Measurements from ENCODE around the gene GRIK3. TPM values are rescaled to one million over a fixed set of nuclear protein-coding genes. Genes with fewer than 3 reads are reported as not detected.

Gene GRIK3
- total RNA-seq, 1 donor from 2014 or later: 0.27 TPM

- no peak for DNase-seq
- H3K4me3 ChIP-seq: no peak overlapping the region
- TF ChIP-seq CTCF (IDR thresholded peaks at IDR 0.05): no peak
- no peaks in the 10 kb centered on the region for H3K9me3 ChIP-seq
- H3K27me3 ChIP-seq (ENCODE audit: low read depth): peaks cover 4% of the 10 kb centered on the region
- no peak for ATAC-seq
- intact Hi-C loops (cut with DNase I): no loop called here
- H3K27ac ChIP-seq: no peak overlapping the region
- H3K4me1 ChIP-seq: no peaks in the 10 kb centered on the region
- no peaks in the 10 kb centered on the region for H3K36me3 ChIP-seq
These were observed 157.3 kb downstream of the GRIK3 start for GRCh38 chr1:36876990-36877389.

GRCh38 chr1:36874271-36875060, 159.8 kb downstream of the GRIK3 start:
- Histone ChIP-seq H3K4me1 (no peaks in the 10 kb centered on the region), H3K27ac (no peak overlapping the region), H3K27me3 (ENCODE audit: low read depth) (peaks cover 4% of the 10 kb centered on the region), H3K9me3 (no peaks in the 10 kb centered on the region), H3K36me3 (no peaks in the 10 kb centered on the region), H3K4me3 (no peak overlapping the region)
- no peak for TF ChIP-seq CTCF (IDR thresholded peaks at IDR 0.05)
- no peak for ATAC-seq
- no peak for DNase-seq
- intact Hi-C loops (cut with DNase I): no loop called here

GRCh38 chr1:36872858-36873257, 161.5 kb downstream of the GRIK3 start:
- no peak for TF ChIP-seq CTCF (IDR thresholded peaks at IDR 0.05)
- intact Hi-C loops (cut with DNase I): no loop called here
- Histone ChIP-seq H3K4me3 (no peak overlapping the region), H3K4me1 (no peaks in the 10 kb centered on the region), H3K27ac (no peak overlapping the region), H3K36me3 (no peaks in the 10 kb centered on the region), H3K9me3 (no peaks in the 10 kb centered on the region), H3K27me3 (ENCODE audit: low read depth) (peaks cover 4% of the 10 kb centered on the region)
- no peak for DNase-seq
- ATAC-seq: no peak

GRCh38 chr1:36872126-36872754, 162.1 kb downstream of the GRIK3 start:
- DNase-seq: peak; percentile 32
- peaks cover 4% of the 10 kb centered on the region for H3K27me3 ChIP-seq (ENCODE audit: low read depth)

More at GRCh38 chr1:36872126-36872754, 162.1 kb downstream of the GRIK3 start:
- no peaks in the 10 kb centered on the region for H3K9me3 ChIP-seq
- intact Hi-C loops (cut with DNase I): no loop called here
- H3K27ac ChIP-seq: no peak overlapping the region
- H3K36me3 ChIP-seq: no peaks in the 10 kb centered on the region
- H3K4me3 ChIP-seq: no peak overlapping the region
- no peaks in the 10 kb centered on the region for H3K4me1 ChIP-seq
- ATAC-seq: no peak
- TF ChIP-seq CTCF (IDR thresholded peaks at IDR 0.05): no peak

Measured in lower lobe of right lung (tissue), 2 donors.